SK-N-SH (cell line): ENCODE data around the gene VAMP3.

Experiments used
- CTCF ChIP-seq: fragments of 200-600 bp; sonication (generic); IDR thresholded peaks from 2 replicates; pipeline ENCODE4 v1.6.1; 2017; ENCODE audit warnings: antibody characterized with exemption, mild to moderate bottlenecking, moderate library complexity
- EP300 ChIP-seq, 2 experiments: IDR thresholded peaks; 2 replicates each; pipeline versions ENCODE4 v1.4.0 to v1.6.1; 2012; ENCODE audit warnings: borderline replicate concordance in 1 of 2, low read depth in 1 of 2, low read length in 1 of 2
- GATA2 ChIP-seq: sonication (generic); formaldehyde crosslinking; IDR thresholded peaks from 2 replicates; pipeline ENCODE4 v1.5.0; 2020; ENCODE audit warnings: mild to moderate bottlenecking, missing genetic modification reagents
- MAX ChIP-seq: IDR thresholded peaks from 2 replicates; pipeline ENCODE4 v1.4.0; 2012; ENCODE audit warnings: low read depth
- POLR2AphosphoS5 ChIP-seq: IDR thresholded peaks from 2 replicates; pipeline ENCODE4 v1.6.1; 2012; ENCODE audit warnings: low read depth, low read length
- RXRA ChIP-seq: IDR thresholded peaks from 2 replicates; pipeline ENCODE4 v1.4.0; 2012; ENCODE audit warnings: low read depth, mild to moderate bottlenecking, borderline replicate concordance
- SIN3A ChIP-seq: IDR thresholded peaks from 2 replicates; pipeline ENCODE4 v1.6.1; 2012; ENCODE audit warnings: low read depth, mild to moderate bottlenecking, low read length, moderate library complexity, borderline replicate concordance
- TEAD4 ChIP-seq: IDR thresholded peaks from 2 replicates; pipeline ENCODE4 v1.4.0; 2012; ENCODE audit warnings: mild to moderate bottlenecking, borderline replicate concordance; ENCODE audit not compliant: insufficient read depth
- USF2 ChIP-seq: fragments of 150-350 bp; IDR thresholded peaks from 2 replicates; pipeline ENCODE4 v1.6.1; 2017; ENCODE audit warnings: antibody characterized with exemption, low read length, low read depth, borderline replicate concordance

- no peak for TF ChIP-seq GATA2
- TF ChIP-seq POLR2AphosphoS5, result no peak
- TF ChIP-seq CTCF, result no peak
- no peak for TF ChIP-seq SIN3A
- no peak for TF ChIP-seq EP300 (IDR thresholded peaks at IDR 0.05; ENCODE audit: borderline replicate concordance in 1 of 2, low read depth in 1 of 2, low read length in 1 of 2)
- no peak for TF ChIP-seq MAX
- no peak for TF ChIP-seq USF2
- TF ChIP-seq TEAD4, result no peak
- TF ChIP-seq RXRA, result no peak
These were observed 44.5 kb upstream of the VAMP3 start for GRCh38 chr1:7726623-7727022.
